B cell (primary cell): ENCODE measurements around the gene AIM2.

Experiments
- CTCF ChIP-seq: fragments of 200-600 bp; IDR thresholded peaks from one replicate; pipeline ENCODE4 v1.8.0; 2022; ENCODE audit warnings: antibody characterized with exemption, mild to moderate bottlenecking
- EZH2 ChIP-seq: IDR thresholded peaks from 2 replicates; pipeline ENCODE4 v1.6.1; 2012; ENCODE audit warnings: borderline replicate concordance, low read depth, mild to moderate bottlenecking, moderate library complexity, low read length; ENCODE audit not compliant: insufficient read depth, poor library complexity, severe bottlenecking

GRCh38 chr1:159123587-159123986 is 47.0 kb upstream of the AIM2 start:
- no peak for TF ChIP-seq CTCF
- TF ChIP-seq EZH2, result no peak
